Left ventricle myocardium inferior (tissue), 1 donor: ENCODE measurements around the gene ADK. TPM values are rescaled to one million over a fixed set of nuclear protein-coding genes. Genes with fewer than 3 reads are reported as not detected.

Experiments
- DNase-seq: peaks from one replicate; pipeline ENCODE4 v3.0.0-alpha.2; 2020
- H3K27ac ChIP-seq: fragments of 200-600 bp; replicated peaks from 2 replicates; pipeline ENCODE4 v1.8.0; 2021
- H3K27me3 ChIP-seq: fragments of 200-600 bp; 2 replicates; pipeline ENCODE4 v1.8.0; 2021; ENCODE audit warnings: low read depth
- H3K36me3 ChIP-seq: fragments of 200-600 bp; 2 replicates; pipeline ENCODE4 v1.8.0; 2021
- H3K4me1 ChIP-seq: fragments of 200-600 bp; 2 replicates; pipeline ENCODE4 v1.8.0; 2021
- H3K4me3 ChIP-seq: fragments of 200-600 bp; 2 replicates; pipeline ENCODE4 v1.8.0; 2021; ENCODE audit warnings: mild to moderate bottlenecking, moderate library complexity
- H3K9me3 ChIP-seq: fragments of 200-600 bp; replicated peaks from 2 replicates; pipeline ENCODE4 v1.8.0; 2021
- intact Hi-C: fragments of 100-400 bp; cut with micrococcal nuclease; formaldehyde crosslinking; loops from one replicate; pipeline ENCODE4 v1.11.0; 2022
- total RNA-seq: library from RNA; stranded (reverse); fragmentation: NEBNext Ultra II Directional; extraction: Animal tissue kit (Norgen Biotek cat#: 25700); gene quantifications from one replicate; pipeline ENCODE4 v1.2.1, GENCODE V29; 2021
- TF ChIP-seq, protein P1 (sequence below): fragments of 200-600 bp; IDR thresholded peaks from 2 replicates; pipeline ENCODE4 v1.8.0; 2021; ENCODE audit warnings: antibody characterized with exemption, mild to moderate bottlenecking, borderline replicate concordance
- donor health status: DM: no; HTN: yes; CAD: no; lungs with severe emphysema.

Gene ADK
- total RNA-seq, 1 donor from 2014 or later, result 41.3 TPM

DNA sequence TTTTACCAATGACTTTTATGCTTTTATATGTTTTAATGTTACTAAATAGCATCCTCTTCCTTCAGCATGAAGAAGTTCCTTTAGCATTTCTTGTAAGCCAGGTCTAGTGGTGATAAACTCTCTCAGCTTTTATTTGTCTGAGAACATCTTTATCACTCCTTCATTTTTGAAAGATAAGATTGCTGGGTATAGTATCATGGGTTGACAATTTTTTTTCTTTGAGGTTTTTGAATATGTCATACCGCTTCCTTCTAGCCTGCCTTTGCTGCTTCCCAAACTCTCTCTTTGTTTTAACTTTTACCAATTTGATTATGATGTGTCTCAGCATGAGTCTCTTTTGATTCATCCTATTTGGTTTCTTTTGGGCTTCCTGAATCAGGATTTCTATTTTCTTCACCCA lies 567.2 kb downstream of the ADK start:
- H3K4me3 ChIP-seq, result no peak overlapping the region
- no peak for DNase-seq
- no peaks in the 10 kb centered on the region for H3K4me1 ChIP-seq
- TF ChIP-seq, protein P1, sequence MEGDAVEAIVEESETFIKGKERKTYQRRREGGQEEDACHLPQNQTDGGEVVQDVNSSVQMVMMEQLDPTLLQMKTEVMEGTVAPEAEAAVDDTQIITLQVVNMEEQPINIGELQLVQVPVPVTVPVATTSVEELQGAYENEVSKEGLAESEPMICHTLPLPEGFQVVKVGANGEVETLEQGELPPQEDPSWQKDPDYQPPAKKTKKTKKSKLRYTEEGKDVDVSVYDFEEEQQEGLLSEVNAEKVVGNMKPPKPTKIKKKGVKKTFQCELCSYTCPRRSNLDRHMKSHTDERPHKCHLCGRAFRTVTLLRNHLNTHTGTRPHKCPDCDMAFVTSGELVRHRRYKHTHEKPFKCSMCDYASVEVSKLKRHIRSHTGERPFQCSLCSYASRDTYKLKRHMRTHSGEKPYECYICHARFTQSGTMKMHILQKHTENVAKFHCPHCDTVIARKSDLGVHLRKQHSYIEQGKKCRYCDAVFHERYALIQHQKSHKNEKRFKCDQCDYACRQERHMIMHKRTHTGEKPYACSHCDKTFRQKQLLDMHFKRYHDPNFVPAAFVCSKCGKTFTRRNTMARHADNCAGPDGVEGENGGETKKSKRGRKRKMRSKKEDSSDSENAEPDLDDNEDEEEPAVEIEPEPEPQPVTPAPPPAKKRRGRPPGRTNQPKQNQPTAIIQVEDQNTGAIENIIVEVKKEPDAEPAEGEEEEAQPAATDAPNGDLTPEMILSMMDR, result no peak
- H3K36me3 ChIP-seq, result peaks cover 14% of the 10 kb centered on the region
- intact Hi-C loops, result no loop called here
- H3K9me3 ChIP-seq, result peaks cover 34% of the 10 kb centered on the region
- H3K27ac ChIP-seq, result no peak overlapping the region
- H3K27me3 ChIP-seq, result no peaks in the 10 kb centered on the region

DNA sequence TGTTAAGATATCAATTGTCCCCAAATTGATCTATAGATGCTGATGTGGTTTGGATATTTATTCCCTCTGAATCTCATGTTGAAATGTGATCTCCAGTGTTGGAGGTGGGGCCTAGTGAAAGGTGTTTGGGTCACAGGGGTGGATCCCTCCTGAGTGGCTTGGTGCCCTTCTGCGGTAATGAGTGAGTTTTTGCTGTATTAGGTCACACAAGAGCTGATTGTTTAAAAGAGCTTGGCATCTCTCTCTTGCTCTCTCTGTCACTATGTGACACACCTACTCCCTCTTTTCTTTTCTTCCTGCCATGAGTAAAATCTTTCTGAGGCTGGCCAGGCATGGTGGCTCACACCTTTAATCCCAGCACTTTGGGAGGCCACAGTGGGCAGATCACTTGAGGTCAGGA lies 577.2 kb downstream of the ADK start:
- peaks cover 11% of the 10 kb centered on the region for H3K9me3 ChIP-seq
- no peaks in the 10 kb centered on the region for H3K36me3 ChIP-seq
- no peak overlapping the region for H3K27ac ChIP-seq
- TF ChIP-seq, protein P1, result no peak
- no peak for DNase-seq
- no peaks in the 10 kb centered on the region for H3K27me3 ChIP-seq
- H3K4me1 ChIP-seq, result no peaks in the 10 kb centered on the region
- no peak overlapping the region for H3K4me3 ChIP-seq
- intact Hi-C loops, result no loop called here

- Histone ChIP-seq H3K36me3 (no peaks in the 10 kb centered on the region), H3K4me1 (no peaks in the 10 kb centered on the region), H3K27me3 (no peaks in the 10 kb centered on the region), H3K4me3 (no peak overlapping the region), H3K27ac (no peak overlapping the region), H3K9me3 (peaks cover 17% of the 10 kb centered on the region)
- intact Hi-C loops, result no loop called here
- no peak for DNase-seq
- TF ChIP-seq, protein P1, result no peak
Measured at GRCh38 chr10:74730246-74730645, 579.2 kb downstream of the ADK start.

GRCh38 chr10:74733612-74734011 lies 582.6 kb downstream of the ADK start:
- Histone ChIP-seq H3K9me3 (peaks cover 17% of the 10 kb centered on the region), H3K27ac (no peak overlapping the region), H3K27me3 (no peaks in the 10 kb centered on the region), H3K36me3 (no peaks in the 10 kb centered on the region), H3K4me1 (peaks cover 2% of the 10 kb centered on the region), H3K4me3 (no peak overlapping the region)
- TF ChIP-seq, protein P1, result no peak
- no peak for DNase-seq
- intact Hi-C loops, result no loop called here

GRCh38 chr10:74736029-74736428 lies 585.0 kb downstream of the ADK start:
- DNase-seq, result no peak
- Histone ChIP-seq H3K4me1 (peaks cover 8% of the 10 kb centered on the region), H3K36me3 (no peaks in the 10 kb centered on the region), H3K9me3 (peaks cover 14% of the 10 kb centered on the region), H3K4me3 (no peak overlapping the region), H3K27me3 (no peaks in the 10 kb centered on the region), H3K27ac (no peak overlapping the region)
- TF ChIP-seq, protein P1, result no peak
- intact Hi-C loops, result no loop called here

DNA sequence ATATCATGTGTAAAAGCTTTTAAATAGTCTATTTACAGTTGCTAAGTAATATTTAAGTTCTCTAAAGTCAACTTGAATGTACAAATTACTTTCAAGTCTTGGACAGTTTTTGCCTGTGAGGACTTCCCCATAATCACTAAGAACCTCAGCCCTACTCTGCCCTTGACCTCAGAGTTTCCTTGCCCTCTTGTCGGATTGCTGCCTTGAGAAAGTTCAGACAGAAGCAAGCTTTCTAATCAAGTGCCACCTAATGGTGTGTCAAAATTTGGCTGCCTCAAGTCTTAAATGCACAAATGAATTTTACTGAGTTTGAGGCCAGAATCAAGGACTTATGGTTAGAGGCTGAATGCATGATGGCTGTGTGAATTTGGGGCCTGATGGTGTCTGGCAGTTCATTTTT lies 587.0 kb downstream of the ADK start:
- TF ChIP-seq, protein P1, result no peak
- Histone ChIP-seq H3K4me3 (no peak overlapping the region), H3K27me3 (no peaks in the 10 kb centered on the region), H3K9me3 (peaks cover 6% of the 10 kb centered on the region), H3K36me3 (no peaks in the 10 kb centered on the region), H3K4me1 (peaks cover 8% of the 10 kb centered on the region), H3K27ac (no peak overlapping the region)
- intact Hi-C loops, result no loop called here
- no peak for DNase-seq
